ENCODE measurements around the gene HOXC5.

HOXC5 gene

DNA sequence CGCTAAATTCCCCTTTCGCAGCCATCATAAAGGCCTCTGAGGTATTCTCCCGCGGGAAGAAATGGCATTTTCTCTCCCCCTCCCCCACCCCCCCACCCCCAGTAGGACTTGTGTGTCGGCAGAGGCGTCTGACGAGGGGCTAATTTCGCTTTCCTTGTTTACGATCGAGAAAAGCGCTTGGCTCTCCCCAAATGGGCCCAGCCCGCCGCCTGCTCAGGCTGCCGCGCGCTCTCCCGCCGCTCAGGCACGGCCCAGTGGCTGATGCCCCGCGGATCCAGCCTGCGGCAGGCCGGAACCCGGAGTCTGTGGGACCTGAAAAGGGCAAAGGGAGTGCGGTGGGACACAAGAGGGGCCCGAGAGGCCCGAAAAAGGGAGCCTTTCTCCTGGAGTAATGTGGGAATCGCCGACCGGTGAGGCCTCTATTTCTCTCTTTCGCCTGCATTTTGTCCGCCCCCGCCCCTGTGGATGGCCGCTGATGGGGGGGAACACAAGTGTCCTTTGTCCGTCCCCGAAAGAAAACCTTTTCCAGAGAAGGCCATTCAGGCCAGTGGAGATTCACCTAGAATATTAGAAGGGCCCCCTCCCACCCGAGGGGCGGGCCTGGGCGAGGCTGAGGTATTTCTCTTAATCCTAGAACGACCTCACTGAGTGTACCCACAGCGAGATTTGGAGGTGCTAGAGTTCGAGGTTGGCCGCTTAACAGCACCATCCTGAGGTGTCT lies 13.6 kb upstream of the HOXC5 start:
- no peak for DNase-seq (ENCODE audit: low read depth in 2 of 2)

DNA sequence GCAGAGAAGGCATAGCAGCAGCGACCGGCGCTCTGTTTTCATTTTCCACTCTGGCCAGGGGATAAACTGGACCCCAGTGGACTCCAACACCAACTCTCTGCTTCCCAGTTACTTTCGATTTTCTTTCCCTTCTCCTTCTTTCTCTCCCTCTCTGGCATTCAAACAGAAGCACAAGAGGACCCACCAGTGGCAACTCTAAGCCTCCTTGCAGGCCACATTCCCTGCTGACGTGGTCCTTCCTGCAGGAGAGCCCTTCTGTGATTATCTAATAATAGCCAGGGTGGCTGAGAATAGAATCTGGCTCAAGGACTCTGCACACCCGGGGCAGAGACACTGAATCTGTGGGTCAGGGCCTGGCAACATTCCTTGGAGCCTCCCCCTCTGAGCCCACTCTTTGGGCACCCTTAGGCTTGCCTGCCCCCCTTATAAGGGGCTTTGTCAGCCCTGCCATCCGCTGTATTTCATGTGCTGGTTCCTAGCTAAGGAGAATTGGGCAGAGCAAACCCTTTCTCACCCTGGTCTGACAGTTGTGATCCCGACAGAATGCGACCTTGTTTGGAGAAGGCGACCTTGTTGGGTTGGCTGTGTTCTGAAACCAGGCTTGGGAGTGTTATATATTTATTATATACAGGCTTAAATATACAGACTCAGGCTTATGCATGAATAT lies 12.8 kb upstream of the HOXC5 start:
- DNase-seq (ENCODE audit: low read depth in 2 of 2): no peak

DNA sequence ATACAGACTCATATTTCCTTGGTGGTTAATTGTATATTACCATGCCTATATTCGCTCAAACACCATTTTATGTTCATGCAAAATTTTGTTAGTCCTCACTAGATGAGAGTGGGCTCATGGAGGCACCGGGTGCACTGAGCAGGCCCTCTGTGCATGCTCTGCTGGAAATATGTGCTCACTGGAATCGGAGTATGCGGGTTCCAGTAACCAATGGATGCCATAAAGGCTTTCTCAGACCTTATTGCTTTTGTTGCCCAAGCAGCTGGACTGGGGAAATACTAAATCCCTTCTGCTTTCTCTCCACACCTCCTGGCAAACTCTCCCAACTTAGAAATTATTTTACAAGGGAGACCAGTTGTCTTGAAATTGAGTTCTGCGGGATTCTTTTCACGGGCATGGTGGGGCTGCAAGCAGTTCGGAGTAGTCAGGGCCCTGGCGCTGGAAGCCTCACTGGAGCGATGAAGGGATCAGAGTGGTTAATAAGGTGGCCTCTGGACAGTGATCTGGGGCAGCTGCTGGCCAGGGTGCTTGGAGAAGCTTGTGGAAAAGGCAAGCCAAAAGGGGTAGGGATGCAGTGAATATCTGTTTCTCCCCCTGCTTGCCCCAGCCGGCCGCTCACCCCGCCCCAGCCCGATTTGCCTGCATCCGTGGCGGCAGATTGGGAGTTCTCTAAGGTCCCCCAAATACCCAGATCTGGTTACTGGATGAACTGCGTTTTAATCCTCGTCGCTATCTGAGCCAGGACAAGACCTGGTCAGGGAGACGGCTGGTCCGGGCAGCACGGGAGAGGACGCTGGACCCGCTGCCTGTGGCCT lies 12.1 kb upstream of the HOXC5 start:
- DNase-seq (ENCODE audit: low read depth in 2 of 2): no peak

DNA sequence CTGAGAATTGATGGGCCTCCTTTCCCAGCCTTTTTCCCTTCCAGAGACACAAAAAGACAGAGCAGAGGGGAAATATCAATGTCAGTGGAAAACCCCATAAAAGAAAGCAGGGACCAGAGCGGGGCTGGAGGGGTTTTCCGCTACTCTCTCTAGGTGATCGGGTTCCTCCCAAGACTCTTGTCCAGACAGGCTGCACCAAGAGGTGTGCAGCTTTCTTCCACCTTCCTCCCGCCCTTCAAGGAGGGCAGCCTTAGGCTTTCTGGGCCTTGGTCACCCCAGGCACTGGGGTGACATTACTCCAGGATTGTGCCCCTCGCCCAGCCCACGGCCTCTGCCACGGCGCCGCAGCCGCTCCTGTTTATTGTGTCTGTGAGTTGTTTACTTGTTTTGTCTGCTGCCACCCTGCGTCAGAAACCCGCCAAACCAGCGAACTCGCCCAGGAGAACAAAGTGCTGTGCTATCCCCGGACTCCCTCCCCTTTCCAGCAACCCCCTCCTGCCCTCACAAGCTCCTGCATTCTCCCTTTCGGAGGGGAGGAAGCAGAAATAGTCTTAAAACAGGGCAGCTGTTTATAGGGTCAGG lies 11.3 kb upstream of the HOXC5 start:
- DNase-seq (ENCODE audit: low read depth in 2 of 2): no peak

DNA sequence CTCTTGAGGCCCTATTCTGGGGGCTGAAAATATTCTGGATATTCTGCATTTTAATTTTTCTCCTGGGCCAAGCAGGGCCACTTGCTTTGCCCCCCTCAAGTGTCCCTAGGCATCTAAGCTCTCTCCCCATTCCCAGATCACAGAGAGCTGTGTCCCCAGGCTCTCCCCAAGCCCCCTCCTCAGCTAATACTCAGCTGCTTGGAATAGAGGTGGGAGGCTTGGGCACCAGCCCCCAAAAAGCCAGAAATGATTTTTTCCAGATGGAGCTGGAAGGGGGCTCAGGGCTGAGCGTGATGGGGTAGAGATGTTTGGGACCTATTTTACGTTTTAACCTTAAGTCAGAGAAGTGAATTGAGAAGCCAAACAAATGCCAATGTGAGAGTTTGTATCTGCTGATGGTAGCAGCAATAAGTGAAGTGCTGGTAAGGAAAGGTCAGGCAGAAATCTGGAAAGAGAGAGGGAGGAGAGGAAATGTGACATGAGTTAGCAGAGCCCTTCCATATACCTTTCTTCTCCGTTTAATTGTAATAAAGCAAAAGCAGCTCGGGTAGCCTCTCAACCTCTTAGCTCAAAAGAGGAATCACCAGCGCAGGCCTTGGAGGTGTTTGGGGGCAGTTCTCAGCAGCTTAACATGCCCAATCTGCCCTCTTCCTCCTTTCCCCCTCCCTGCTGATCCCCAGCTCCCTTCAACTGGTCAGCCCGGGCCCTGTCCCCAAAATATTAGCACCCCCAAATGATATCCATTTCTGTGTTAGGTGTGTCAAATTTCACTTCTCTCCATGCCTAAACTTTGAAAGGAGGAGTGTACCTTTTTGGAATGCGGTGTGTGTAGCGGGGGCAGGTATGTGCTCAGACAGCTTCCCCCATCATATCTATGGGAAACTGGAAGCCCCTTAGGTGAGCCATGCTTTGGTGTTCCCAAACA lies 9.6 kb upstream of the HOXC5 start:
- no peak for DNase-seq (ENCODE audit: low read depth in 2 of 2)

DNA sequence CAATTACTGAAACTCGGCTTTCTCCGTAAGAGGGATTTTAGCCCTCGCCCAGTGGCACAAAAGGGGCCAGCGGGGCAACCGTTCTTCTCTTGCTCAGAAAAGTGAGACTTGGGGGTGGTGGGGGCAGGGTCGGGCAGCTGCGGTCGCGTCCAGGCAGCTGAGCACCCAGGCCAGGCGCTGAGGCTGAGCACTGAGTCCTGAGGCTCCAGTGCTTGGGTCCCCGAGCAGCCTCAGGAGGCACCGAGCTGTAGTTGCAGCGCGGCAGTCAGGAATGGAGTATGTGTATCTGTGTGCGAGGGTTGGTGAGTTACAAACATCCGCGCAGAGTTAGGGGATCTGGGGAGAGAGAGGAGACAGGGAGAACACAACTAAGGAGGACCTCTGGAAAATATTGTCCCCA lies 8.7 kb upstream of the HOXC5 start:
- no peak for DNase-seq (ENCODE audit: low read depth in 2 of 2)

DNA sequence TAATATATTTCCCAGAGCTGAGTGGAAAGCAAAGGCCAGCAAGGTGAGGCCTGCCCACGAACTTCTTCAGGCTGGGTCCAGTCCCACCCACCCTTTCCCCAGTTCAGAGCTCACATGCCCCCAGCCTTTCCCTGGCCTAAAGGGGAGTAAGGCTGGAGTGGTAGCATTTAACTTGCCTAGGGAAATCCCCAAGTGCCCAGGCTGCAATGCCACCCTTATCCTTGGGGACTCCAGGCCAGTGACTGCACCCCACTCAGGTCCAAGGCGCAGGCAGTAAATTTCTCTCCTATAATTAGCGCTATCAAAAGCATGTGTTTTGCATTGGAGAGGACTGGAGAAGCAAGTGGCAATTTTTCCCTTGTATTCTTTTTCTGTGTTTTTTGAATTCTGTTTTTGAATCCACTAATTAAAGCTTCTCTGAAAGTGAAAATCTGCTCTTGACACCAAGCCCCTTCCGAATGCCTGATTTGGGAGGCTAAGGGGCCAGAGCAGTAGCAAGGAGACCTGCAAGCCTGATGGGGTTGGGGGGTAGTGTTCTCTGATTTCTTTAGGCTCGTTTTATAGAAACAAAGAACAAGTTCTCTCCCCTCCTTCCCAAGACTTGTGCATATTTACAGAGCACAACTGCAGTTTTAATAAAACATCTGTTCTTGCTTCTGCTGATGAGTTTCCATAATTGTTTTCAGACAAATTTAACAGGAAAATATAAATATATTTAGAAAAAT lies 8.1 kb upstream of the HOXC5 start:
- no peak for DNase-seq (ENCODE audit: low read depth in 2 of 2)

DNA sequence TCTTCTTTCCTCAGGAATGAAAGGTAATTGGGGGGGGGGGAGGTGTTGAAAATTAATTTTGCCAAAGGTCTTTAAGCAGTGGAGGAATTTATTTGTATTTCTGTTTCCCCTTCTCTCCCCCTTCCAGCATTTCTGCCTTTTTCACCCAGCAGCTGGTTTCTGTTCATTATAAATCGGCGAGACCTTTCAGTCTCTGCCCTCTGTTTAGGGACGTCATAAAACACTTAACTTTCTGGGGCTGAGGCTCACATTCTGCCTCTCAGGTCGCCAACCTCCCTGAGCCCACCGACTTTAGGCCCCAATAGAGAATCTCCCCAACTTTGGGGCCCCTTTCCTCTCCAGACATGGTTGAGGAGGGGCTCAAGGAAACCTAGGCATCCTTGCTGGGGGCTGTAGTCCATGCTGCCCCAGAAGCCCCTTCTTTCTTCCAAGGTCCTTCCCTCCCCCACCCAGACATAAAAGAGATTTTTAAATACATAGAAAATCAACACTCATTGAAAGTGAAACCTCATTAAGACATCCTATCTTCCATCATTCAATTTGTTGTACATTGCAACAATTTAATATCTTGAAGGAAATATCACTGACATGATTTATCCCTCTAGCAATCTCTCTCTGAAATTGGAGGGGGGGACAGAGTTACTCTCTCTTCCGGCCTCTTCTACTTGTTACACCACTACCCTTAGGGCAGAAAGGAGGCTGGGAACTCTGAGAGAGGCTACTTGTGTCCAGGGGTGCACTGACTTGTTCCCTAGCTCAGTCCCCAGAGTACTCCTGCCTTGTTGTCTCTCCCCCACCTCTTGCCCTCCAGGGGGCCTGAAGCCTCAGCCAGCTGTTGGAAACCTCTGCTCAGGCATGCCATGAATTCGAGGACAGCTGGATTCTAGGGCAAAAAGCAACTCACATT lies 7.1 kb upstream of the HOXC5 start:
- DNase-seq (ENCODE audit: low read depth in 2 of 2): no peak

DNA sequence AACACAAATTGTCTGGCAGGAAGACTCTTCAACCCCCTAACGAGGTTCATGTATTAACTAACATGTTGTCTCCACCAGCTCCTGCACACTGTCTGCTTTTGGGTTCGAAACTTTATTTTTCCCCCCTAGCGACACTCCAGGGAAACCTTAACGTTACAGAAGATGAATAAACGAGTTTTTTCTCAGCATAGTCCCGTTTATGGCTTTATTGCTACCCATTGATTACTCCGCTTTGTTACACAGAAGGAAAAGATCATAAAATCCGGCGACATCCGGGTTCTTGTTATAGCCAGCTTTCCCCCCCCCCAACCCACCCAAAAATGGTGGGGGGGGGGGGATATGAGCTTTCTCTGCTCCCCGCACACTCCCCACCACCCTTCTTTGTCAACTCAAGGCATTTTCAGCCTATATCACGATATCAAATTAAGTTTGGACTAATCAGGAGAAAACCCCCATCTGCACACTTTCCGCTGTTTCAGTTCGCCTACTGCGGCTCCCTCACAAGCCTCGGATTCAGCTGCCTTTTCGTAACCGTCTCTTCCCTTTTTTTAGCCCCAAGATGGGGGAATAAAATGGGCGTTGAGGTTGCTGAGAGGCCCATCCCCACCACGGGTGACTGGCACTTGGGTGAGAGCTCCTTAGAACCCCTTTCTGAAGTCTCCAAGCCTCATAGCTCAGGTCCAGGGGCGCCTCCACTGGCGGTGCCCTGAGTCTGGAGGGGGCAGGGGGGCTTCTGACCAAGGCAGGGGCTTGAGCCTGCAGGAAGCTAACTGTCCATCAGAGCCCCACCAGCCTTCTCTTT lies 6.0 kb upstream of the HOXC5 start:
- DNase-seq (ENCODE audit: low read depth in 2 of 2): no peak

DNA sequence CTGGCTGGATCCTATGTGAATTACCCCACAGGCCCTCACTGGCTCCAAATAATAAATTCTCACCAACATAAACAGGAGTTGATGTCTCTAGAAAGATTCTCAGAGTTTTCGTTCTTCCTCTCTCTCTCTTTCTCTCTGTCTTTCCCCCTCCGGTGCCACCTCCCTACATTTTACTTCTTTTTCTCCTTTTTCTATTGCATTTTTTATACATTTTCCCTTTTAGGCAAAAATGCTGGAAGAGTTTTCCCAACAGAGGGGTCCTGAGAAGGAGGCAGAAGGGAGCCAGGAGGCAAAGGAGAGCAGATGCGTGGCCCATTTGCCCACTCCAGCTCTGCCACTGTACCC lies 5.4 kb upstream of the HOXC5 start:
- DNase-seq (ENCODE audit: low read depth in 2 of 2): no peak

DNA sequence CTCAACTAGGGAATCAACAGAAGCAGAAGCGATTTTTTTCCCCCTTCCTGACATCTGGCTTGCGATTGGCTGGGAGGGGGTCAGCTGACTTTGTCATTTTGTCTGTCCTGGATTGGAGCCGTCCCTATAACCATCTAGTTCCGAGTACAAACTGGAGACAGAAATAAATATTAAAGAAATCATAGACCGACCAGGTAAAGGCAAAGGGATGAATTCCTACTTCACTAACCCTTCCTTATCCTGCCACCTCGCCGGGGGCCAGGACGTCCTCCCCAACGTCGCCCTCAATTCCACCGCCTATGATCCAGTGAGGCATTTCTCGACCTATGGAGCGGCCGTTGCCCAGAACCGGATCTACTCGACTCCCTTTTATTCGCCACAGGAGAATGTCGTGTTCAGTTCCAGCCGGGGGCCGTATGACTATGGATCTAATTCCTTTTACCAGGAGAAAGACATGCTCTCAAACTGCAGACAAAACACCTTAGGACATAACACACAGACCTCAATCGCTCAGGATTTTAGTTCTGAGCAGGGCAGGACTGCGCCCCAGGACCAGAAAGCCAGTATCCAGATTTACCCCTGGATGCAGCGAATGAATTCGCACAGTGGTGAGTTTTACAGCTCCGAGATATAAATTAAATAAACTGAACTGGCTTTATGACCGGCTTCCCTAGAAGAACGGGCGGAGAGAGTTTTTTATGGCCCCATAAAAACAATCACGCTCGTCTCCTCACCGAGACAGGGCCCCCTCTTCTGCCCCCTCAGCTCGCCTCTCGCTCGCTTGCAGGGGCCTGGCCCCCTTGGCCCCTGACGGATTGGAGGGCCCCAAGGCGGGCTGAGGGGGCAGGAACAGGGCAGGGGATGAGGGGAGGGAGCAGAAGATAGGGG lies 4.3 kb upstream of the HOXC5 start, which contains the start of gene HOXC6:
TSS of gene HOXC6 (plus strand) at position 127 of the 888 bp plus-strand sequence. CDS start at position 209, 82 bp downstream.
- no peak for DNase-seq (ENCODE audit: low read depth in 2 of 2)

DNA sequence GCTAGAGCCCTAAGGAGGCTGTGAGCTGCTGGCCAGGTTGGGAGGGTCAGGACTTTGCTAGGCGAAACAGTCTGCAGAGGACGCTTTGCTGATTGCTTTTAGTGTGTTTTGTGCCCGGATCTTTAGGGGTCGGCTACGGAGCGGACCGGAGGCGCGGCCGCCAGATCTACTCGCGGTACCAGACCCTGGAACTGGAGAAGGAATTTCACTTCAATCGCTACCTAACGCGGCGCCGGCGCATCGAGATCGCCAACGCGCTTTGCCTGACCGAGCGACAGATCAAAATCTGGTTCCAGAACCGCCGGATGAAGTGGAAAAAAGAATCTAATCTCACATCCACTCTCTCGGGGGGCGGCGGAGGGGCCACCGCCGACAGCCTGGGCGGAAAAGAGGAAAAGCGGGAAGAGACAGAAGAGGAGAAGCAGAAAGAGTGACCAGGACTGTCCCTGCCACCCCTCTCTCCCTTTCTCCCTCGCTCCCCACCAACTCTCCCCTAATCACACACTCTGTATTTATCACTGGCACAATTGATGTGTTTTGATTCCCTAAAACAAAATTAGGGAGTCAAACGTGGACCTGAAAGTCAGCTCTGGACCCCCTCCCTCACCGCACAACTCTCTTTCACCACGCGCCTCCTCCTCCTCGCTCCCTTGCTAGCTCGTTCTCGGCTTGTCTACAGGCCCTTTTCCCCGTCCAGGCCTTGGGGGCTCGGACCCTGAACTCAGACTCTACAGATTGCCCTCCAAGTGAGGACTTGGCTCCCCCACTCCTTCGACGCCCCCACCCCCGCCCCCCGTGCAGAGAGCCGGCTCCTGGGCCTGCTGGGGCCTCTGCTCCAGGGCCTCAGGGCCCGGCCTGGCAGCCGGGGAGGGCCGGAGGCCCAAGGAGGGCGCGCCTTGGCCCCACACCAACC lies 3.1 kb upstream of the HOXC5 start:
- no peak for DNase-seq (ENCODE audit: low read depth in 2 of 2)

DNA sequence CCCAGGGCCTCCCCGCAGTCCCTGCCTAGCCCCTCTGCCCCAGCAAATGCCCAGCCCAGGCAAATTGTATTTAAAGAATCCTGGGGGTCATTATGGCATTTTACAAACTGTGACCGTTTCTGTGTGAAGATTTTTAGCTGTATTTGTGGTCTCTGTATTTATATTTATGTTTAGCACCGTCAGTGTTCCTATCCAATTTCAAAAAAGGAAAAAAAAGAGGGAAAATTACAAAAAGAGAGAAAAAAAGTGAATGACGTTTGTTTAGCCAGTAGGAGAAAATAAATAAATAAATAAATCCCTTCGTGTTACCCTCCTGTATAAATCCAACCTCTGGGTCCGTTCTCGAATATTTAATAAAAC lies 2.4 kb upstream of the HOXC5 start:
- DNase-seq (ENCODE audit: low read depth in 2 of 2): no peak

DNA sequence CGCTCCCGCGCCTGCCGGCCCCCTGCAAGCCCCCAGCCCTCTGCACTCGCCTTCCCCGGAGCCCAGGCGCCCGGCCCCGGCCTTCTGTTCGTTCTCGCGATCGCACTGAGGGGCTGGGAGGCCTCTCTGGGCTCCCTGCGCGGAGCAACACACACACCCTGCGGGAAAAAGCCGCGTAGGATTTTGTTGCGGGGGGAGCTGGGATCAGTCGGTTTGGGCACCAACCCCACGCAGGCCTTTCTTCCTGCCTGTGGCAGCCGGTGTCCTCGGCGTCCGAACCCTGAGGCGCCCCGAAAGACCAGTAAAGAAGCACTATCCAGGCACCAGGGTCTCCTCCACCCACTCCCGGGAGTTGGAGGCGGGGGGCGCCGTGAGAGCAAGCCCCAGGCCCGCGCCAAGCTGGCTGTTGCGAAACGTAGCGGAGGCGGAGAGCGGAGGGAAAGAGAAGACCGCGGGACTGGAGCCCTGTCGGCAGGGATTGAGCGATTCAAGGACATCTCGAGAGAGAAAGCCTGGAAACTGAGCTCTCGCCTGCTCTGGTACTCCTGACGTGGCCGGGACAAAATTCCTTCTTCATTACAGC lies 1.9 kb upstream of the HOXC5 start:
- no peak for DNase-seq (ENCODE audit: low read depth in 2 of 2)

DNA sequence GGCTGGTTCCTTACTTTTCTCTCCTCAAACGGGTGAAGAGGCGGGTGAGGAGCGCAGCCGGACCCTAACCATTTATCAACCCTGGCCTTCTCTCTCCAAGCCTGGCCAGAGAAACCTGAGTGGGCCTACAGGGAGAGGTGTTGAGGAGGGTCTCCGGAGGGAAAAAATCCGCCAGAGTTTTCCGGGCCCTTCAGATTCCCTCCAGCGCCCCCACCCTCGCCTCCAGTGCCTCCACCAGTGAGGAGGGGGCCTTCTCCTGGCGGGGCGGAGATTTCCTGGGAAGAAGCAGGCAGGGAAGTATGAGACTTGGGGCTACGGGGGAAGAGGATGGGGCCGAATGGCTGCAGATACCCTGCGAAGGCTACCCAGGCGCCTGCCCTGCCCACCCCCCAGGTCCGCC lies 1.4 kb upstream of the HOXC5 start:
- DNase-seq (ENCODE audit: low read depth in 2 of 2): no peak

DNA sequence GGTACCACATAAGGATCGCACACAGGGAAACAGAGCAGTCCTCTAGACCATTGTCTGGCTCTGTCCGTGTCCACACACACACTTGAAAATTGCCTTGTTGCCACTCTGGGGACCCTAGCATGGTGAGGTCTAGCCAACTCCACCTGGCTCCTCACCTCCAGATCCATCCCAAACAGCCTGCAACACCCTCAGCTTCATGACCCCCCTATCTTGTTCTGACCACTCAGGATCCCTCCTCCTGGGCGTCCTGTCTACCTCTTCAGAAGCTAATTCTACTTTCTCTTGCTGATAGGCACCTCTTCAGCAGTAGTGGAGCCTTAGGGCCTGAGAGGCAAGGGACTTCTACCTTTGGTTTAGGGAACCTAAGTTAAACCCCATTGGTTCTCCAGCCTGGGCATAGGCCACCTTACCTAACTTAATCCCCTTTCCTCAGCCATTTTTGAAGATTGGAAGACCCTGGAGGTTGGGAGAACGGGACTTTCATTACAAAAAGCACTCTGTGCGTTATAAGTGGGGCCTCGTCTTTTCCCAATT lies 697 bp upstream of the HOXC5 start:
- no peak for DNase-seq (ENCODE audit: low read depth in 2 of 2)
